MCF 10A (cell line): ENCODE data around the gene C4orf50. TPM values are rescaled to one million over a fixed set of nuclear protein-coding genes. Genes with fewer than 3 reads are reported as not detected.

Experiments
- BruUV-seq: library from RNA; stranded (reverse); fragments of 400-500 nt; replicated peaks from 2 replicates; lab custom pipeline; 2021; lab: Mats Ljungman, UMichigan
- CTCF ChIA-PET: fragments of 300-600 bp; sonication (Branson Sonifier 250); formaldehyde crosslinking; extraction: SDS; loops from one replicate; lab custom pipeline; 2021; ENCODE audit warnings: antibody characterized with exemption, inconsistent platforms; lab: Yijun Ruan, JAX
- POLR2A ChIA-PET: fragments of 300-600, 350-650 bp; sonication (Branson Sonifier 250); formaldehyde crosslinking; extraction: SDS; loops from one replicate; lab custom pipeline; 2020; ENCODE audit warnings: antibody characterized with exemption, inconsistent platforms; lab: Yijun Ruan, JAX
- DNase-seq: peaks from one replicate; pipeline ENCODE4 v3.0.0-alpha.2; 2018; ENCODE audit not compliant: unreplicated experiment
- H3K27ac Mint-ChIP-seq: one replicate; pipeline ENCODE4 v1.8.0; 2022; ENCODE audit warnings: mild to moderate bottlenecking, low read depth, mixed read lengths; ENCODE audit not compliant: unreplicated experiment
- H3K27me3 Mint-ChIP-seq: one replicate; pipeline ENCODE4 v1.8.0; 2022; ENCODE audit warnings: mixed read lengths; ENCODE audit not compliant: insufficient read depth, unreplicated experiment
- H3K36me3 Mint-ChIP-seq: one replicate; pipeline ENCODE4 v1.8.0; 2022; ENCODE audit warnings: mild to moderate bottlenecking, moderate library complexity, mixed read lengths; ENCODE audit not compliant: insufficient read depth, unreplicated experiment
- H3K4me1 Mint-ChIP-seq: one replicate; pipeline ENCODE4 v1.8.0; 2022; ENCODE audit warnings: mixed read lengths; ENCODE audit not compliant: insufficient read depth, unreplicated experiment
- H3K4me3 Mint-ChIP-seq: one replicate; pipeline ENCODE4 v1.8.0; 2022; ENCODE audit warnings: mild to moderate bottlenecking, moderate library complexity, mixed read lengths; ENCODE audit not compliant: unreplicated experiment
- H3K9me3 Mint-ChIP-seq: one replicate; pipeline ENCODE4 v1.8.0; 2022; ENCODE audit warnings: mixed read lengths; ENCODE audit not compliant: unreplicated experiment
- CTCF ChIP-seq: fragments of 200-600 bp; IDR thresholded peaks from one replicate; pipeline ENCODE4 v1.8.0; 2022; ENCODE audit warnings: antibody characterized with exemption, mild to moderate bottlenecking; ENCODE audit not compliant: unreplicated experiment
- intact Hi-C: fragments of 100-400 bp; cut with micrococcal nuclease; formaldehyde crosslinking; loops from 2 replicates; pipeline ENCODE4 v1.14.1; 2022
- total RNA-seq: library from RNA; stranded (reverse); gene quantifications from 2 replicates; pipeline ENCODE4 v1.2.3, GENCODE V29; 2022

C4orf50 gene
- total RNA-seq, 1 experiment from 2014 or later = not detected

- no peaks in the 10 kb centered on the region for H3K4me1 Mint-ChIP-seq
- CTCF ChIA-PET = no interaction called here
- no peak overlapping the region for H3K4me3 Mint-ChIP-seq
- POLR2A ChIA-PET = no interaction called here
- TF ChIP-seq CTCF = no peak
- no peaks in the 10 kb centered on the region for H3K27me3 Mint-ChIP-seq
- BruUV-seq = no TSS peak
- H3K9me3 Mint-ChIP-seq = peaks cover 15% of the 10 kb centered on the region
- DNase-seq = no peak
- intact Hi-C loops = no loop called here
- no peak overlapping the region for H3K27ac Mint-ChIP-seq
- H3K36me3 Mint-ChIP-seq = no peaks in the 10 kb centered on the region
Measured at GRCh38 chr4:5931526-5931925, 86.7 kb downstream of the C4orf50 start.

- POLR2A ChIA-PET = no interaction called here
- DNase-seq = no peak
- Mint-ChIP-seq H3K9me3 (peaks cover 13% of the 10 kb centered on the region), H3K27ac (no peak overlapping the region), H3K4me1 (no peaks in the 10 kb centered on the region), H3K4me3 (no peak overlapping the region), H3K27me3 (no peaks in the 10 kb centered on the region), H3K36me3 (no peaks in the 10 kb centered on the region)
- CTCF ChIA-PET = interaction anchor here (0.6 kb wide), 1 partner anchor 118 kb away, joined by 5 read pairs; no protein-coding TSS in a partner anchor
- BruUV-seq = no TSS peak
- TF ChIP-seq CTCF = no peak
- intact Hi-C loops = no loop called here
Measured at GRCh38 chr4:5930876-5931275, 87.4 kb downstream of the C4orf50 start.

GRCh38 chr4:5930456-5930855 is 87.8 kb downstream of the C4orf50 start:
- no peak overlapping the region for H3K4me3 Mint-ChIP-seq
- no peaks in the 10 kb centered on the region for H3K27me3 Mint-ChIP-seq
- ChIA-PET POLR2A (no interaction called here), CTCF (interaction anchor here (0.6 kb wide), 1 partner anchor 117 kb away, joined by 5 read pairs; no protein-coding TSS in a partner anchor)
- intact Hi-C loops = no loop called here
- no TSS peak for BruUV-seq
- H3K9me3 Mint-ChIP-seq = peaks cover 13% of the 10 kb centered on the region
- DNase-seq = no peak
- no peaks in the 10 kb centered on the region for H3K4me1 Mint-ChIP-seq
- TF ChIP-seq CTCF = no peak
- H3K27ac Mint-ChIP-seq = no peak overlapping the region
- H3K36me3 Mint-ChIP-seq = no peaks in the 10 kb centered on the region

- H3K4me1 Mint-ChIP-seq = no peaks in the 10 kb centered on the region
- H3K27me3 Mint-ChIP-seq = no peaks in the 10 kb centered on the region
- DNase-seq = no peak
- H3K27ac Mint-ChIP-seq = no peak overlapping the region
- H3K4me3 Mint-ChIP-seq = no peak overlapping the region
- BruUV-seq = no TSS peak
- H3K36me3 Mint-ChIP-seq = no peaks in the 10 kb centered on the region
- TF ChIP-seq CTCF = no peak
- POLR2A ChIA-PET = interaction anchor here (0.7 kb wide), 1 partner anchor 28 kb away, joined by 3 read pairs; no protein-coding TSS in a partner anchor
- intact Hi-C loops = no loop called here
- H3K9me3 Mint-ChIP-seq = peaks cover 11% of the 10 kb centered on the region
- CTCF ChIA-PET = no interaction called here
Measured at GRCh38 chr4:5928844-5929420, 89.3 kb downstream of the C4orf50 start.
